A549 (cell line): Measurements from ENCODE around the gene CCDC127. TPM values are rescaled to one million over a fixed set of nuclear protein-coding genes. Genes with fewer than 3 reads are reported as not detected.

ENCODE experiments used
- ATAC-seq, 2 experiments: fragments of 200-7000 bp in 1 of 2; fragments of >200 bp in 1 of 2; cut with Nextera tagmentation in 1 of 2; cut with Tn5 transposase in 1 of 2; 3 replicates each; pipeline versions ENCODE4 v1.8.0 to v1.9.1; 2018 to 2020; ENCODE audit warnings: mild to moderate bottlenecking in 1 of 2, moderate library complexity in 1 of 2
- CTCF ChIA-PET: fragments of 300-600 bp; sonication (Branson Sonifier 250); formaldehyde crosslinking; extraction: SDS; loops from one replicate; lab custom pipeline; 2021; ENCODE audit warnings: antibody characterized with exemption, inconsistent platforms; lab: Yijun Ruan, JAX
- POLR2A ChIA-PET: fragments of 350-600 bp; formaldehyde crosslinking; extraction: SDS; loops from one replicate; lab custom pipeline; 2021; ENCODE audit warnings: antibody characterized with exemption, inconsistent platforms; lab: Yijun Ruan, JAX
- DNase-seq, 2 experiments: peaks; one replicate each; pipeline versions ENCODE4 v3.0.0 to v3.0.0-alpha.2; 2011 to 2016; ENCODE audit warnings: low read depth in 1 of 2, low spot score in 1 of 2
- FAIRE-seq: peaks from 2 replicates; lab custom pipeline; 2011; peaks lifted over from hg19 to GRCh38; lab: Jason Lieb, UNC
- H3K27ac ChIP-seq, 2 experiments: fragments of >200 bp; sonication (Bioruptor Twin); formaldehyde crosslinking; 3 replicates each; pipeline ENCODE4 v1.5.1; 2016 to 2017
- H3K4me1 ChIP-seq: fragments of >200 bp; sonication (Bioruptor Twin); formaldehyde crosslinking; 3 replicates; pipeline ENCODE4 v1.6.1; 2016
- H3K4me2 ChIP-seq: fragments of >200 bp; sonication (Bioruptor Twin); formaldehyde crosslinking; 3 replicates; pipeline ENCODE4 v1.6.1; 2016
- H3K4me3 ChIP-seq: fragments of >200 bp; sonication (Bioruptor Twin); formaldehyde crosslinking; 3 replicates; pipeline ENCODE4 v1.5.1; 2016
- H3K9me3 ChIP-seq: fragments of >200 bp; sonication (Bioruptor Twin); formaldehyde crosslinking; 3 replicates; pipeline ENCODE4 v1.6.1; 2016
- EP300 ChIP-seq, 2 experiments: fragments of >200 bp; sonication (Bioruptor Twin); formaldehyde crosslinking; IDR thresholded peaks; 2 replicates in 1 of 2; 3 replicates in 1 of 2; pipeline ENCODE4 v1.6.1; 2016 to 2017
- ESRRA ChIP-seq: fragments of 150-350 bp; IDR thresholded peaks from 2 replicates; pipeline ENCODE4 v1.6.1; 2014; ENCODE audit warnings: mild to moderate bottlenecking, low read length, borderline replicate concordance
- GATA3 ChIP-seq: IDR thresholded peaks from 2 replicates; pipeline ENCODE4 v1.6.1; 2012; ENCODE audit warnings: borderline replicate concordance
- HDAC2 ChIP-seq: fragments of 200-600 bp; sonication (generic); IDR thresholded peaks from 2 replicates; pipeline ENCODE4 v1.6.1; 2016
- HES2 ChIP-seq: fragments of >200 bp; sonication (Bioruptor Twin); formaldehyde crosslinking; IDR thresholded peaks from 2 replicates; pipeline ENCODE4 v1.6.1; 2016
- HOXB13 ChIP-seq: fragments of 250-450 bp; sonication (Bioruptor Pico); IDR thresholded peaks from 2 replicates; pipeline ENCODE4 v1.5.0; 2020; ENCODE audit warnings: low read depth, mild to moderate bottlenecking, moderate library complexity
- HOXB5 ChIP-seq: fragments of 250-450 bp; sonication (Bioruptor Pico); IDR thresholded peaks from 2 replicates; pipeline ENCODE4 v1.5.0; 2020; ENCODE audit warnings: mild to moderate bottlenecking, moderate library complexity
- JUN ChIP-seq, 2 experiments: fragments of >200 bp; sonication (Bioruptor Twin); formaldehyde crosslinking; IDR thresholded peaks; 2 replicates in 1 of 2; 3 replicates in 1 of 2; pipeline ENCODE4 v1.6.1; 2016 to 2017
- JUNB ChIP-seq: fragments of >200 bp; sonication (Bioruptor Twin); formaldehyde crosslinking; IDR thresholded peaks from 2 replicates; pipeline ENCODE4 v1.6.1; 2016
- KDM5A ChIP-seq: fragments of 200-600 bp; sonication (generic); IDR thresholded peaks from 2 replicates; pipeline ENCODE4 v1.6.1; 2016; ENCODE audit warnings: antibody characterized with exemption, mild to moderate bottlenecking
- MAFK ChIP-seq: fragments of 450-650 bp; IDR thresholded peaks from 2 replicates; pipeline ENCODE4 v1.6.1; 2014; ENCODE audit not compliant: partially characterized antibody
- MAZ ChIP-seq: fragments of 150-350 bp; IDR thresholded peaks from 2 replicates; pipeline ENCODE4 v1.6.1; 2014; ENCODE audit warnings: antibody characterized with exemption, low read depth, low read length, borderline replicate concordance
- NPAS2 ChIP-seq: fragments of 250-450 bp; sonication (Bioruptor Pico); IDR thresholded peaks from 2 replicates; pipeline ENCODE4 v1.8.0; 2022; ENCODE audit warnings: mild to moderate bottlenecking, moderate library complexity, borderline replicate concordance
- PHF8 ChIP-seq: fragments of 200-600 bp; sonication (generic); IDR thresholded peaks from 2 replicates; pipeline ENCODE4 v1.6.1; 2016; ENCODE audit warnings: low read depth, mild to moderate bottlenecking, antibody characterized with exemption, moderate library complexity, borderline replicate concordance
- RARB ChIP-seq: fragments of 250-450 bp; sonication (Bioruptor Pico); IDR thresholded peaks from 2 replicates; pipeline ENCODE4 v1.8.0; 2021; ENCODE audit warnings: mild to moderate bottlenecking, moderate library complexity
- RCOR1 ChIP-seq: fragments of 150-350 bp; IDR thresholded peaks from 2 replicates; pipeline ENCODE4 v1.6.1; 2014; ENCODE audit warnings: antibody characterized with exemption, low read length, low read depth
- REST ChIP-seq: fragments of 200-600 bp; sonication (generic); IDR thresholded peaks from 2 replicates; pipeline ENCODE4 v1.6.1; 2016; ENCODE audit warnings: antibody characterized with exemption, mild to moderate bottlenecking, moderate library complexity
- SMC3 ChIP-seq: fragments of >200 bp; sonication (Bioruptor Twin); formaldehyde crosslinking; IDR thresholded peaks from 3 replicates; pipeline ENCODE4 v1.6.1; 2018; ENCODE audit warnings: inconsistent platforms
- SREBF2 ChIP-seq: fragments of 450-650 bp; IDR thresholded peaks from 2 replicates; pipeline ENCODE4 v1.6.1; 2014; ENCODE audit warnings: mild to moderate bottlenecking, moderate library complexity
- USF2 ChIP-seq: fragments of 450-650 bp; IDR thresholded peaks from 2 replicates; pipeline ENCODE4 v1.6.1; 2014; ENCODE audit warnings: antibody characterized with exemption
- ZSCAN20 ChIP-seq: fragments of 250-450 bp; sonication (Bioruptor Pico); IDR thresholded peaks from 2 replicates; pipeline ENCODE4 v1.8.0; 2022; ENCODE audit warnings: mild to moderate bottlenecking, moderate library complexity
- WGBS: methylation state at CpG from one replicate; pipeline ENCODE4 v1.1.6; 2017; ENCODE audit errors: missing lambda C conversion rate; 5-methylcytosine and 5-hydroxymethylcytosine counted together
- polyA plus RNA-seq, 4 experiments: library from polyadenylated mRNA; depleted of rRNA in 3 of 4; stranded (reverse); fragments of >200 nt; fragmentation: RNase III in 1 of 4; extraction: RNeasy Plus Mini Kit Qiagen cat#74134 plus additional on column Dnase treatment in 1 of 4; gene quantifications; 2 replicates in 3 of 4; 3 replicates in 1 of 4; pipeline ENCODE4 v1.2.3, GENCODE V29; 2011 to 2017

Gene CCDC127
- polyA plus RNA-seq, 2 of the 4 experiments (the other 2 are of a cell fraction): 5.1 to 6.2 TPM

- WGBS: 66% methylated on average over 12 of the region's 13 CpGs
- Histone ChIP-seq H3K27ac (no peak overlapping the region), H3K4me2 (no peak overlapping the region), H3K4me3 (no peak overlapping the region), H3K9me3 (no peaks in the 10 kb centered on the region), H3K4me1 (no peaks in the 10 kb centered on the region)
- ATAC-seq: no peak
- POLR2A ChIA-PET: no interaction called here
- no peak for FAIRE-seq
- DNase-seq: no peak
- CTCF ChIA-PET: interaction anchor here (0.9 to 2.9 kb wide), 5 partner anchors 9 to 27 kb away, joined by 3 to 12 read pairs (median 3); partner anchors contain the start of gene LRRC14B
- no peak for TF ChIP-seq ZSCAN20 (CRISPR knock-in tag)
- TF ChIP-seq HOXB5 (CRISPR knock-in tag): no peak
- TF ChIP-seq HOXB13 (CRISPR knock-in tag): no peak
- no peak for TF ChIP-seq JUNB
- TF ChIP-seq MAZ: no peak
- no peak for TF ChIP-seq USF2
- TF ChIP-seq REST: no peak
- TF ChIP-seq RARB (CRISPR knock-in tag): no peak
- no peak for TF ChIP-seq SREBF2
- no peak for TF ChIP-seq ESRRA
- no peak for TF ChIP-seq GATA3
- no peak for TF ChIP-seq RCOR1
- no peak for TF ChIP-seq EP300 (IDR thresholded peaks at IDR 0.05)
- TF ChIP-seq JUN (IDR thresholded peaks at IDR 0.05): no peak
- no peak for TF ChIP-seq KDM5A
Observed at GRCh38 chr5:180286-180918, 37.6 kb downstream of the CCDC127 start.

GRCh38 chr5:179401-179800 is 38.6 kb downstream of the CCDC127 start:
- no peak overlapping the region for H3K4me2 ChIP-seq
- no peak overlapping the region for H3K4me3 ChIP-seq
- 78% methylated on average over 8 of the region's 9 CpGs for WGBS
- H3K9me3 ChIP-seq: no peaks in the 10 kb centered on the region
- ATAC-seq: no peak
- FAIRE-seq: no peak
- no peak overlapping the region for H3K27ac ChIP-seq
- DNase-seq: no peak
- H3K4me1 ChIP-seq: no peaks in the 10 kb centered on the region
- TF ChIP-seq MAFK (no peak), HES2 (no peak), RARB (CRISPR knock-in tag) (no peak), KDM5A (no peak), PHF8 (no peak)
- TF ChIP-seq, all 56 proteins: peak for 0
- POLR2A ChIA-PET: no interaction called here
- CTCF ChIA-PET: interaction anchor here (2.9 kb wide), 1 partner anchor 10 kb away, joined by 12 read pairs; no protein-coding TSS in a partner anchor

- H3K27ac ChIP-seq: no peak overlapping the region
- no peaks in the 10 kb centered on the region for H3K9me3 ChIP-seq
- FAIRE-seq (no peak), ATAC-seq (no peak), DNase-seq (no peak)
- POLR2A ChIA-PET: no interaction called here
- H3K4me3 ChIP-seq: no peak overlapping the region
- H3K4me1 ChIP-seq: no peaks in the 10 kb centered on the region
- WGBS: 34% methylated on average over 5 of the region's 5 CpGs
- TF ChIP-seq NPAS2 (CRISPR knock-in tag) (no peak), HDAC2 (no peak), RARB (CRISPR knock-in tag) (no peak), KDM5A (no peak), SMC3 (no peak), EP300 (IDR thresholded peaks at IDR 0.05) (no peak)
- TF ChIP-seq, all 56 proteins: peak for 0
- H3K4me2 ChIP-seq: no peak overlapping the region
- CTCF ChIA-PET: interaction anchor here (2.9 kb wide), 1 partner anchor 11 kb away, joined by 12 read pairs; no protein-coding TSS in a partner anchor
Observed at GRCh38 chr5:178110-178509, 39.8 kb downstream of the CCDC127 start.
